22Rv1 (cell line): ENCODE measurements around the gene NEK10.

Source experiments
- CTCF ChIP-seq: fragments of 450-650 bp; IDR thresholded peaks from 2 replicates; pipeline ENCODE4 v1.5.1; 2017; ENCODE audit warnings: mild to moderate bottlenecking
- ZFX ChIP-seq: fragments of 450-650 bp; IDR thresholded peaks from 2 replicates; pipeline ENCODE4 v1.6.1; 2017; ENCODE audit warnings: antibody characterized with exemption, borderline replicate concordance

DNA sequence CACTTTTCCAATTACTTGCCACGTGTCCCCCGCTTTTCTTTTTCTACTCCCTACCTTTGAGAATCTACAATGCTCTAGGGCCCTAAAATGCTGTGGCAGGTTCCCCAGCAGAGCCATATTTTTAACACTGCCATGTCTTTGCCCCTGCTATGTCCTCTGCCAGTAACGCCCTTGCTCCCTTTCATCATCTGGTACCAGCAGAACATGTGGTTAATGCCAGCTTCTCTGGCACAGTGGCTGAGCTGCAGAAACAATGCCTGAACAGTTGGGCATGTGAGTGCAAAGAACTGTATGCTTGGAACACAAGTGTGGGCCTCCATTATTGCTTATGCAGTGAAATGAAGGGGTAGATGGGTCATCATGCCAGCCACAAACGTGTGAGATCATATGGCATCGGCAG is 287.6 kb downstream of the NEK10 start:
- no peak for TF ChIP-seq CTCF
- no peak for TF ChIP-seq ZFX
